Measurements from ENCODE around the gene MAST3.

Gene MAST3

DNA sequence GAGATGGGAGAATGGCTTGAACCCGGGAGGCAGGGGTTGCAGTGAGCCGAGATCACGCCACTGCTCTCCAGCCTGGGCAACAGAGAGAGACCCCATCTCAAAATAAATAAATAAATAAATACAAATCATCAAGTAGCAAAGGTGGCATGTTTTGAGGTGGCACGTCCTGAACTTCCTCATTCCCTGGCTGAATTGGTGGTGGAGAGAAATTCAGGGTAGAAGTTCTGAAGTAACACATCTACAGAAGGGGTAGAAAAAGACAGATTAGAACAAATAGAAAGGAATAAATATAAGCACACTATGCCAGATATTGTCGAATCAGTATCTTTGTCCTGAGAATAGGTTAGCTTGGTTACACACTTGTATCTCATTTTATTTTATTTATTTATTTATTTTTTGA lies 82.4 kb downstream of the MAST3 start:
- DNase-seq, result no peak
- Histone ChIP-seq H4K8ac (ENCODE audit: low read depth, low read length) (no peak overlapping the region), H3K4me2 (ENCODE audit: low read length) (no peak overlapping the region), H4K91ac (ENCODE audit: low read depth, low read length) (no peak overlapping the region), H2BK12ac (ENCODE audit: low read length) (no peak overlapping the region), H3K27ac (ENCODE audit: low read depth, low read length) (no peak overlapping the region), H3K27me3 (ENCODE audit: insufficient read depth, low read length) (peaks cover 3% of the 10 kb centered on the region), H2AK5ac (ENCODE audit: low read length) (no peak overlapping the region), H3K9ac (ENCODE audit: low read length) (no peak overlapping the region), H3K79me2 (ENCODE audit: control insufficient read depth, insufficient read depth, low read length, poor library complexity) (no peaks in the 10 kb centered on the region), H3K18ac (ENCODE audit: low read length) (no peak overlapping the region), H4K12ac (ENCODE audit: low read depth, low read length) (no peak overlapping the region), H2BK5ac (ENCODE audit: low read depth, low read length, poor library complexity) (no peak overlapping the region), H3K4ac (ENCODE audit: low read depth, low read length) (no peak overlapping the region), H3K36me3 (ENCODE audit: control insufficient read depth in 1 of 2, insufficient read depth in 2 of 2, low read length in 2 of 2) (no peaks in the 10 kb centered on the region), H2AFZ (ENCODE audit: insufficient read depth, low read length, poor library complexity) (no peak overlapping the region), H3K14ac (ENCODE audit: low read length) (no peak overlapping the region), H3K4me3 (ENCODE audit: low read depth, low read length) (no peak overlapping the region), H3K79me1 (ENCODE audit: low read length) (no peaks in the 10 kb centered on the region), H2BK120ac (ENCODE audit: insufficient read depth, low read length, poor library complexity) (no peak overlapping the region), H3K4me1 (ENCODE audit: control insufficient read depth in 1 of 2, insufficient read depth in 2 of 2, low read length in 2 of 2) (no peaks in the 10 kb centered on the region), H3K9me3 (ENCODE audit: insufficient read depth, low read depth, low read length) (no peaks in the 10 kb centered on the region), H3K23ac (ENCODE audit: low read length) (no peak overlapping the region)
- WGBS (ENCODE audit: extremely low coverage, insufficient coverage, insufficient read length), result no CpG with 5 or more reads among the region's 5 CpGs

DNA sequence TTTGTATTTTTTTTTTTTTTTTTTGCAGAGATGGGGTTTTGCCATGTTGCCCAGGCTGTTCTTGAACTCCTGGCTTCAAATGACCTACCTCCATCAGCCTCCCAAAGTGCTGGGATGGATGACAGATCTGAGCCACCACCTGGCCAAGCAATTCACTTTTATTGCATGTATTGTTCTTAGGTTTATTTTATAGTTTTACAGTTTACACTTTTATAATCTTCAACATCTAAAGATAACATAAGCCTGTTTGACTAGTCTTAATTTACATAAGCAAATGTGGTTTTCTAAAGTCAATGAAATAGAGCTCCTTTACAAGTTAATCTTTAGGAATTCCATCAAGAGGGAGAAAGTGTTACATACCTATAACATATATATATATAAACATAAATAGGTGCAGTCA lies 86.0 kb downstream of the MAST3 start:
- Histone ChIP-seq H2BK120ac (ENCODE audit: insufficient read depth, low read length, poor library complexity) (no peak overlapping the region), H2AFZ (ENCODE audit: insufficient read depth, low read length, poor library complexity) (no peak overlapping the region), H3K27me3 (ENCODE audit: insufficient read depth, low read length) (no peaks in the 10 kb centered on the region), H3K79me1 (ENCODE audit: low read length) (no peaks in the 10 kb centered on the region), H3K9me3 (ENCODE audit: insufficient read depth, low read depth, low read length) (no peaks in the 10 kb centered on the region), H3K9ac (ENCODE audit: low read length) (no peak overlapping the region), H2BK12ac (ENCODE audit: low read length) (no peak overlapping the region), H4K91ac (ENCODE audit: low read depth, low read length) (no peak overlapping the region), H3K79me2 (ENCODE audit: control insufficient read depth, insufficient read depth, low read length, poor library complexity) (no peaks in the 10 kb centered on the region), H3K4me1 (ENCODE audit: control insufficient read depth in 1 of 2, insufficient read depth in 2 of 2, low read length in 2 of 2) (no peaks in the 10 kb centered on the region), H3K4ac (ENCODE audit: low read depth, low read length) (no peak overlapping the region), H4K8ac (ENCODE audit: low read depth, low read length) (no peak overlapping the region), H3K4me2 (ENCODE audit: low read length) (no peak overlapping the region), H4K12ac (ENCODE audit: low read depth, low read length) (no peak overlapping the region), H2AK5ac (ENCODE audit: low read length) (no peak overlapping the region), H3K36me3 (ENCODE audit: control insufficient read depth in 1 of 2, insufficient read depth in 2 of 2, low read length in 2 of 2) (no peaks in the 10 kb centered on the region), H3K4me3 (ENCODE audit: low read depth, low read length) (no peak overlapping the region), H3K14ac (ENCODE audit: low read length) (no peak overlapping the region), H2BK5ac (ENCODE audit: low read depth, low read length, poor library complexity) (no peak overlapping the region), H3K18ac (ENCODE audit: low read length) (no peak overlapping the region), H3K27ac (ENCODE audit: low read depth, low read length) (no peak overlapping the region), H3K23ac (ENCODE audit: low read length) (no peak overlapping the region)
- DNase-seq, result no peak

DNA sequence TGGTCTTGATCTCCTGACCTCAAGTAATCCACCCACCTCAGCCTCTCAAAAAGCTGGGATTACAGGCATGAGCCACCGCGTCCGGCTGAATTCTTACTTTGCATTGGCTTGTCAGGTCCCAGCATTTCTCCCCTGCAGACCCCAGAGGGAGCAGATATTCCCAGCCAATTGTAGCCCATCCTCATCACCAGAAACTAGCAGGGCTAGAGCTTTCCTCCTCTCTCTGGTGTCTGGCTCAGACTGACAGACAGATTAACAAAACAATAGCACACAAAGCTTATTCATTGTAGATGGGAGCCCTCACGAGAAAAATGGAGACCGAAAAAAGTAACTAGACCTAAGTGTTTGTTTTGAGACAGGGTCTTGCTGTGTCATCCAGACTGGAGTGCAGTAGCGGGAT lies 88.0 kb downstream of the MAST3 start:
- no peaks in the 10 kb centered on the region for H3K9me3 ChIP-seq (ENCODE audit: insufficient read depth, low read depth, low read length)
- no peak overlapping the region for H4K12ac ChIP-seq (ENCODE audit: low read depth, low read length)
- no peak for DNase-seq
- no peak overlapping the region for H3K23ac ChIP-seq (ENCODE audit: low read length)
- H3K18ac ChIP-seq (ENCODE audit: low read length), result no peak overlapping the region
- H4K8ac ChIP-seq (ENCODE audit: low read depth, low read length), result no peak overlapping the region
- no peak overlapping the region for H2BK5ac ChIP-seq (ENCODE audit: low read depth, low read length, poor library complexity)
- no peaks in the 10 kb centered on the region for H3K79me2 ChIP-seq (ENCODE audit: control insufficient read depth, insufficient read depth, low read length, poor library complexity)
- H3K79me1 ChIP-seq (ENCODE audit: low read length), result no peaks in the 10 kb centered on the region
- no peak overlapping the region for H2BK12ac ChIP-seq (ENCODE audit: low read length)
- no peak overlapping the region for H3K14ac ChIP-seq (ENCODE audit: low read length)
- no peak overlapping the region for H2AK5ac ChIP-seq (ENCODE audit: low read length)
- no peaks in the 10 kb centered on the region for H3K4me1 ChIP-seq (ENCODE audit: control insufficient read depth in 1 of 2, insufficient read depth in 2 of 2, low read length in 2 of 2)
- H3K9ac ChIP-seq (ENCODE audit: low read length), result no peak overlapping the region
- no peak overlapping the region for H3K4me2 ChIP-seq (ENCODE audit: low read length)
- no peaks in the 10 kb centered on the region for H3K27me3 ChIP-seq (ENCODE audit: insufficient read depth, low read length)
- no peak overlapping the region for H3K4me3 ChIP-seq (ENCODE audit: low read depth, low read length)
- no peak overlapping the region for H3K4ac ChIP-seq (ENCODE audit: low read depth, low read length)
- H3K27ac ChIP-seq (ENCODE audit: low read depth, low read length), result no peak overlapping the region
- H4K91ac ChIP-seq (ENCODE audit: low read depth, low read length), result no peak overlapping the region
- no peaks in the 10 kb centered on the region for H3K36me3 ChIP-seq (ENCODE audit: control insufficient read depth in 1 of 2, insufficient read depth in 2 of 2, low read length in 2 of 2)
- WGBS (ENCODE audit: extremely low coverage, insufficient coverage, insufficient read length), result no CpG with 5 or more reads among the region's 6 CpGs
- H2BK120ac ChIP-seq (ENCODE audit: insufficient read depth, low read length, poor library complexity), result no peak overlapping the region
- H2AFZ ChIP-seq (ENCODE audit: insufficient read depth, low read length, poor library complexity), result no peak overlapping the region

DNA sequence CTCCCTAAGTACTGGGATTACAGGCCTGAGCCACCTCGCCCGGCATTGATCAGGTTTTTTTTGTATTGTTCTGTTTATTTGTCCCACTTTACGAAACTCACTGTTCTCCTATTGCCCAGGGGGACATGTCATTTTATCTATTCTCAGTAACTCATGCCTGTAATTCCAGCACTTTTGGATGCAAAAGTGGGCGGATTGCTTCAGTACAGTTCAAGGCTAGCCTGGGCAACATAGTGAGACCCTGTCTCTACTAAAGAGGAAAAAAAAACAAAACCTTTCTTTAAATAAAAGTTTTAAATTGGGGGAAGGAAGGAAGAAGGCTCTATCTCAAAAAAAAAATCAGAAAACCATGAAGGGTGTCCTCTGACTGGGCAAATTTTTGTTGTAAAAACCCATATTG lies 92.7 kb downstream of the MAST3 start:
- Histone ChIP-seq H3K4me1 (ENCODE audit: control insufficient read depth in 1 of 2, insufficient read depth in 2 of 2, low read length in 2 of 2) (peaks cover 15 to 17% of the 10 kb centered on the region in 2 experiments), H2AK5ac (ENCODE audit: low read length) (no peak overlapping the region), H3K36me3 (ENCODE audit: control insufficient read depth in 1 of 2, insufficient read depth in 2 of 2, low read length in 2 of 2) (peaks cover 3 to 4% of the 10 kb centered on the region in 2 experiments), H3K79me1 (ENCODE audit: low read length) (peaks cover 6% of the 10 kb centered on the region), H3K79me2 (ENCODE audit: control insufficient read depth, insufficient read depth, low read length, poor library complexity) (peaks cover 6% of the 10 kb centered on the region), H4K91ac (ENCODE audit: low read depth, low read length) (no peak overlapping the region), H3K23ac (ENCODE audit: low read length) (no peak overlapping the region), H4K12ac (ENCODE audit: low read depth, low read length) (no peak overlapping the region), H3K18ac (ENCODE audit: low read length) (no peak overlapping the region), H3K4ac (ENCODE audit: low read depth, low read length) (no peak overlapping the region), H2BK12ac (ENCODE audit: low read length) (no peak overlapping the region), H4K8ac (ENCODE audit: low read depth, low read length) (no peak overlapping the region), H3K4me3 (ENCODE audit: low read depth, low read length) (no peak overlapping the region), H2BK5ac (ENCODE audit: low read depth, low read length, poor library complexity) (no peak overlapping the region), H3K4me2 (ENCODE audit: low read length) (no peak overlapping the region), H3K9me3 (ENCODE audit: insufficient read depth, low read depth, low read length) (no peaks in the 10 kb centered on the region), H3K14ac (ENCODE audit: low read length) (no peak overlapping the region), H3K27ac (ENCODE audit: low read depth, low read length) (no peak overlapping the region), H3K9ac (ENCODE audit: low read length) (no peak overlapping the region), H2BK120ac (ENCODE audit: insufficient read depth, low read length, poor library complexity) (no peak overlapping the region), H2AFZ (ENCODE audit: insufficient read depth, low read length, poor library complexity) (no peak overlapping the region), H3K27me3 (ENCODE audit: insufficient read depth, low read length) (no peaks in the 10 kb centered on the region)
- peak; percentile 21 to 55 for DNase-seq
- no CpG with 5 or more reads among the region's 4 CpGs for WGBS (ENCODE audit: extremely low coverage, insufficient coverage, insufficient read length)
